DMS53 treated with DMSO at 0.1 percent for 48 hours (cell line): Measurements from ENCODE around the gene YBX2.
A peak's percentile ranks its signal among the peaks of the same experiment; 100 is the strongest.
"Not testable (repeated sequence)": the region's sequence is repeated elsewhere in the genome, so short reads cannot be mapped to it uniquely, and the experiment has no call there.

Experiments
- DNase-seq: peaks from one replicate; lab custom pipeline; 2025; ENCODE audit not compliant: unreplicated experiment; lab: John Stamatoyannopoulos, UW

Gene YBX2

DNA sequence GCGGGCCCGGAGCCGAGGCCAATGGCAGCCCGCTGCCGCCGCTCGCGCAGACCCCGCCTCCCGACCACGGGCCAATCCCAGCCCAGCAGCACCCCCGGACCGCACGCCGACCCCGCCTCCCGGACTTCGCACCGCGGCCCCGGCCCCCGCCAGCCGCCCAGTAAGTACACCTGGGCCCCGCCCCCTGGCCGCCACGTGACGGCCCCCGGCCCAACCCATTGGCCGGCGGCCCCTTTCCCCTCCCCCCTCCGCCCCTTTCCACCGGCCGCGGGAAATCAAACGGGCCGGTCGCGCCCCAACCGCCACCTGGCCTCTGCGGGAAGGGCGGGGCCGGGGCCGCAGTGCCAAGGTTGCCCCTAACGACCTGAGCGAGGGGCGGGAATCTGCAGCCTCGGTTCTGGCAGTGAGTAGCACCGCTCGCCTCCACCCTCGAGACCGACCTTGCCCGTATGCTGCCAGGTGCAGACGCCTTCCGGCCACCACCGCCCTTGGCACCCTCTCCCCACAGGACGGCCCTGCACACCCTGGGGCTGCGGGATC, at the start of gene YBX2:
Gene YBX2 (minus strand): TSS at position 26 of the 540 bp plus-strand sequence. CDS start 139 bp downstream, outside the sequence.
- peak; percentile 94 for DNase-seq

DNA sequence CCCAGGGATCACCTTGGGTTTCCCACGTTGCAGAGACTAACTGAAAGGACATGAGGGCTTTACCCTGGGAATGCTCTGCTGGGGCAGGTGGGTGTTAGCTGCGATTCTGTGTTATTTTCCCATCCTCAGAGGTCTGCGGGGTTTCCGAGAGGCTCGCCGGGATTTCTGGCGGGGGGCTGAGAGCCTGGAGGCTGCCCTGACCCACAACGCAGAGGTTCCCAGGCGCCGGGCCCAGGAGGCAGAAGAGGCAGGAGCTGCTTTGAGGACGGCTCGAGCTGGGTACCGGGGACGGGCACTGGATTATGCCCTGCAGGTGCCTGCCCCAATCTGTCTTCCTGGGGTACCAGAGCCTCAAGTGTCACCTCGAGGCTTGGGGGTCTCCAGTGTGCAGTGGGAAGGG, 48.8 kb upstream of the YBX2 start:
- no peak for DNase-seq

DNA sequence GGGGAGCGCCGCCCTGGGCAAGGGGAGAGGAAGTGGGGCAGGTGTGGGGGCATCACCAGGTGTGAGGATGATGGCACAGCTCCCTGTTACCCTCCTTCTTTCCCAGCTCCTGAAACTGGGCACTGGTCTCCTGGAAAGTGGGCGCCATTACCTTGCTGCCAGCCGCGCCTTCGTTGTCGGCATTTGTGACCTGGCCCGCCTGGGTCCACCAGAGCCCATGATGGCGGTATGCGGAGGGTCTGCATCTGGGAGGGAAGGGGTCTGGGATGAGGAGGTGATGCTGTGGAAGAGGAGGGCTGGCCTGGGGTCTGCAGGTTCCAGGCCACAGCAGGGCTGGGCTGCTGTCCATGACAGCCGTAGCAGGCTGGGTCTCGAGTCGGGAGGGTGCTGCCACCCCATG, 47.4 kb upstream of the YBX2 start:
- no peak for DNase-seq

DNA sequence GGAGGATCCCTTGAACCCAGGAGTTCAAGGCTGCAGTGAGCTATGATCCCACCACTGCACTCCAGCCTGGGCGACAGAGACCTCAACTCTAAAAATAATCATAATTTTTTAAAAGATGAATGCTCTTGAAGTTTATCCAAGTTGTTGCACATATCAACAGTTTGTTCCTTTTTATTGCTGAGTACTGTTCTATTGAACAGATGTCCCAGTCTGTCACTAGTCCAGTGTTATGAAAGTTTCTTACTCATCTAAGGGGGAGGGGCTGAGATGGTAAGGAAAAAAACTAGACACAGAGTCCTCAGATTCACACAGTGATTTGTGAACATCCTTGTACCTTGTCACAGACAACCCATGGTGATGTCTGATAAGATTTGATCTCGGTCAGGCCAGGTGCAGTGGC, 45.7 kb upstream of the YBX2 start:
- no peak for DNase-seq

DNA sequence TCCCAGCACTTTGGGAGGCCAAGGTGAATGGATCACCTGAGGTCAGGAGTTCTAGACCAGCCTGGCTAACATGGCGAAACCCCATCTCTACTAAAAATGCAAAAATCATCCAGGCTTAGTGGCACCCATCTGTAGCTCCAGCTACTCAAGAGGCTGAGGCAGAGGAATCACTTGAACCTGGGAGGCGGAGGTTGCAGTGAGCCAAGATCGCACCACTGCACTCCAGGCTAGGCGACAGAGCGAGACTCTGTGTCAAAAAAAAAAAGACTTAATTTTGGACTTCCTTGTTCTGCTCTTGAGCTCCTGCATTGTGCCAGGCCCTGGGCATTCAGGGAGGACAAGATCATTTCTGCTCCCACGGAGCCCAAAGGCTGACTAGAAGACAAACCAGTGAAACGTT, 43.2 kb upstream of the YBX2 start:
- DNase-seq = not testable (repeated sequence)

DNA sequence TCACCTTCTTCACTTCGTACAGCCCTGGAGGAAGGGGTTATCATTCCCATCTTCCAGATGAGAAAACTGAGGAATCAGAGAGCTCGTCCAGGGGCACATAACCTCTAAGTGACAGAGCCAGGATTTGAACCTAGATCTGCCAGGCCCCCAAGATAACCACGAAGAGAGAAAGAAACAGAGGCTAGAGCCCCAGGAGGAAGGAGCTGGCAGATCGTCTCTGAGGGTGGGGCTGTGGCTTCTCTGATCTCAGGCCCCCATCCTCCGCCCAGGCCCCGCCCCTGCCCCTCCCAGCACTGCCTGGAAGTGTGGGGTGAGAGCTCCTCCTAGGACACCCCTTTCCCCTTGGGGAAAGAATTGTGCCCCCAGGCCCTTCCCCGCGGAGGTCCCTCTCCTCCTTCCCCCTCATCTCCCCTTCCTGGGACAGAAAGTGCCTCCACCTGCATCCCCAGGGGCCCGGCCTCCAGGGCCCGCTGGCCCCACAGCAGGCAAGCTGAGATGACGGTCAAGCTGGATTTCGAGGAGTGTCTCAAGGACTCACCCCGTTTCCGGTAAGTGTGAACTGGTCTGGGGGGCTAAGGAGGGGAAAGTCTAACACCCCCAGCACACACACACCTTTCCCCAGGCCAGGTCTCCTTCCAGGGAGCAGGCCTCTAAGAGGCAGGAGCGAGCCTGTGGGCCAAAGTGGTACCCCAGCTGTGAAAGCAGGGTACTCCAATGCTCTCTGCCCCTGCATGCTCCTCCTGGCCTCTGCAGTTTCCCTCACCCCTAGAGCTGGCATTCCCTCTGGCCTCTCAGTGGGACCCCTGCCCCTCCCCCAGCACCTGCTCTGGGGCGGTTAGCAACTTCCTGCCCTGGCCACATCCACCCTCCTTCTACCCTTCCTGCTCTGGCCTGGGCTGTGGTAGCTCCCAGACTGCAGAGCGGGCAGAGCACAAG, 42.1 kb upstream of the YBX2 start, which contains the start of gene ACAP1:
Gene ACAP1 (plus strand): TSS at position 290 of the 936 bp plus-strand sequence. CDS start 206 bp downstream, at position 496.
- no peak for DNase-seq

DNA sequence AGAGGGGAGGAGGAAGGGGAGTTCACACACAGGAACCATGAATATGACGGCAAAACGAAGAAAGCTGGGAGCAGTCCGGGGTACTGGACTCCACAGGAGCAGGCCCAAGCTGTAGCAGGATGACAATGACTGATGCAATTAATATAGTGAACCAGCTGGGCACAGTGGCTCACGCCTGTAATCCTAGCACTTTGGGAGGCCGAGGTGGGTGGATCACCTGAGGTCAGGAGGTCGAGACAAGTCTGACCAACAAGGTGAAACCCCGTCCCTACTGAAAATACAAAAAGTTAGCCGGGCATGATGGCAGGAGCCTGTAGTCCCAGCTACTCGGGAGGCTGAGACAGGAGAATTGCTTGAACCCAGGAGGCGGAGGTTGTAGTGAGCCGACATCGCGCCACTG, 41.3 kb upstream of the YBX2 start:
- not testable (repeated sequence) for DNase-seq

DNA sequence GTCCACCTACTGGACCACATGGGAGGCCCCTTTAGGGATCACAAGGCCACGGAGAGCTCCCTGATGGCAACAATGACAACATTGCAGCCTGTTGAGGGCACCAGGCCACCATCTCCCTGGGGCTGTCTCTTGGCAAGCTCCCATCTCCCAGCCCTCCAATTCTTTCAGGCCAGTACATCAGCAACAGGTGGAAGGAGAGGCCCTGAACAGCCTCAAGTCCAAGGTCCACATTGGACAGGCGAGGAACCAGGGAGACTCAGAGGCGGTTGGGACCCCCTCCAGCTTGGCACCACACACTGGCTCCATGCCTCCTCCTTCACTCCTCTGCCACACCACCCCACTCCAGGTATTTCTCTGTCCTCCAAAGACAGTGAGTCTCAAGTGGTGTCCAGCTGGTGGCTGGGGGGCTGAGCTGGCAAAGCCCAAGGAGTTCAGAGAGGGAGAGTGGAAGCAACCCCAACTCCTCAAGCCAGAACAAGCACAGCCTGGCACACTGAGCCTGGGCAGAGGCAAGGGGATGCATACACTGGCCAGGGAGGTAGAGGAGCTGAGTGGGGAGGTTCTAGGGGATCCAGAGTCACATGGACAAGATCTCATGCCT, 40.6 kb upstream of the YBX2 start:
- no peak for DNase-seq

DNA sequence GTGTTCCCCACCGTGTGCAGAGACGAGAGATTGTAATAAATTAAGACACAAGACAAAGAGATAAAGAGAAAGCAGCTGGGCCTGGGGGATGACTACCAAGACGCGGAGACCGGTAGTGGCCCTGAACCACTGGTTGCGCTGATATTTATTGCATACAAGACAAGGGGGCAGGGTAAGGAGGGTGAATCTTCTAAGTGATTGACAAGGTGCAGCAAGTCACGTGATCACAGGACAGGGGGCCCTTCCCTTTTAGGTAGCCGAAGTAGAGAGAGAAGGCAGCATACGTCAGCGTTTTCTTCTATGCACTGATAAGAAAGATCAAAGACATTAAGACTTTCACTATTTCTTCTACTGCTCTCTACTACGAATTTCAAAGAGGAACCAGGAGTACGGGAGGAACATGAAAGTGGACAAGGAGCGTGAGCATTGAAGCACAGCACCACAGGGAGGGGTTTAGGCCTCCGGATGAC, 38.2 kb upstream of the YBX2 start:
- not testable (repeated sequence) for DNase-seq

DNA sequence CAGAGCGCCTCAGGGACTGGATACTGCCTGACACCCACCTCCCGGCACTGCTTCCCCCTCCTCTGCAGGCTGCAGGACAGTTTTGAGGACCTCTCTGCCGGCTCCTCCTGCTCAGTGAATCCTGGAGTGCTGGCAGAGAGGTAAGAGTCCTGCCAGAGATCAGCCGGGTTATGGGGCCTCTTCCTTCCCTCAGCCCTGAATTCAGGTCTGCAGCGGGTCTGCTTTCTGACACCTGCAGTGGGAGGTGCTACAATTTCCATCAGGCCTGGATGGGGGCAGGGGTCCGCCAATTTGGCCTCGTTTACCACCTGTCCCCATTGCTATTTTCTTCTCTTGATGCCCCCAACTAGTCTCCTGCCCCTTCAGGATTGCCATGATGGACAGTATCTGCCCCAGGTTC, 37.7 kb upstream of the YBX2 start:
- DNase-seq = no peak

DNA sequence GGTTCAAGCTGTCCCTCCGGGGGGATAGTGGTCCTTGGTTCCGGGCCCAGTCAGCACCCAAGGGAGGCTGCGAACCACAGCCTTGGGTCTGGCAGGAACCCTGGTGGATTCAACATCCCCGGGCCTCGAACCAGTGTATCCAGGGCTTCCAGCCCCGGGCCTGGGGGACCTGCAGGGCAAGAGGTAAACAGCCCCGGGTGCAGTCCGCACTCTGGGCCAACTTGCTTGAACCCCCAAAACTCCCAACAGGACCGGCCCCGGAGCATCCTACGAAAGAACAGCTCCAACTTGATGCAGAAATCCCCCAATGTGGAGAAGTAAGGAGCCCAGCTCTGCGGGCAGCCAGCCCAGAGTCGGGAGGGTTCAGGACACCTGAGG, 36.2 kb upstream of the YBX2 start:
- DNase-seq = no peak

DNA sequence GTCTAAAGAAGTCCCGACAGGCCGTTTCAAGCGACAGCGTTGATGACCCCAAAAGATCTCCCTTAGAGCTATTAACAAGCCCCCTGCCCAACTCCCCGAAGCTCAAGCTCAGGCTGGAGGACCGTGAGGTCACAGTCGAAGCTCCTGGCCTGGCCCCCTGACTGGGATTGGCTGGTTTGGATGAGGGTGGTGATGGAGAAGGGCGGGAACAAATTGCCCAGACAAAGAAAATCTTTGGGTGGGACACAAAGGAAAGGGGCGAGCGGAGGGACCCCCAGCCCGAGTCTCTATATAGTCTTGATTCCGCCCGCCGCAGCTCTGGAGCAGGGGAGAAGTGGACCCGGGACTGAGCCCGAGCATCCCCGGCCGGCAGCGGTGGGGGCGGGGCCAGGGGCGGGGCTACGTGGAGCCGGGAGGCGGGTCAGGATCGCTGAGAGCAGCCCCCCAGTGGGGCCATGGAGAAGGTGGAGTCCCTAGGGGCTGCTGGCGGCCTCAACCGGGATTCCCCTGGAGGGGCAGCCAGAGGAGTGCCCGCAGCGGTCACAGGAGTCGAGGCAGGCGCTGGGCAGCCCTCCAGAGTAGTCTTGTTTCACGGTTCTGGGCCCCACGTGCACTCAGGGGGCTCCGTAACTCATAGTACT, 35.7 kb upstream of the YBX2 start:
- peak; percentile 82 for DNase-seq

DNA sequence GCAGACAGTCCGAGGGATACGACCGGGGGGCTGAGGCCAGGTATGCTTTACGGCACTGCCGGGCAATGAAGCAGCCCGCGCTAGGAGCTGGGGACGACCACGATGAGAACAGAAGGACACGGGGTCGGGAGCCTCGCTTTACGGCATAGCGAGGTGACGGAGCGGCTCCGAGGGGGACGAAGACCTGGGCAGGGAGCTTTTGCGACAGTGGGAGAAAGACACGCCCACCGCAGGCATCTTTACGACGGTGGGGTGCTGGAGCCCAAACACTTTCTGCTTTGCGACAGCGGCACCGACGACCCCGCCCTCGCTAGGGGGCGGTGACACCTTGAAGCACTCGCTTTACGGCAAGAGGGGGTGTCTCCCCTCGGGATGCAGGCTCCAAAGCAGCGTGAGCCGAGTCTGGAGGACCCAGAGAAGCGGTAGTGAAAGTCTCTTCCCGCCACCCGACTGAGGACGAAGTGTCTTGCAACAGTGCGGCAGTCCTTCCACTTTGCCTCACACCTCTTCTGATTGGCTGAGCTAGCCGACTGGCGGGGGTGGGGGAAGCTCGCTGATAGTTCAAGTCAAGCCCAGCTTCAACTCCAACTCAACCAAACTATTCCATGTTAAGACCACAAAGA, 35.0 kb upstream of the YBX2 start:
- peak; percentile 98 for DNase-seq

DNA sequence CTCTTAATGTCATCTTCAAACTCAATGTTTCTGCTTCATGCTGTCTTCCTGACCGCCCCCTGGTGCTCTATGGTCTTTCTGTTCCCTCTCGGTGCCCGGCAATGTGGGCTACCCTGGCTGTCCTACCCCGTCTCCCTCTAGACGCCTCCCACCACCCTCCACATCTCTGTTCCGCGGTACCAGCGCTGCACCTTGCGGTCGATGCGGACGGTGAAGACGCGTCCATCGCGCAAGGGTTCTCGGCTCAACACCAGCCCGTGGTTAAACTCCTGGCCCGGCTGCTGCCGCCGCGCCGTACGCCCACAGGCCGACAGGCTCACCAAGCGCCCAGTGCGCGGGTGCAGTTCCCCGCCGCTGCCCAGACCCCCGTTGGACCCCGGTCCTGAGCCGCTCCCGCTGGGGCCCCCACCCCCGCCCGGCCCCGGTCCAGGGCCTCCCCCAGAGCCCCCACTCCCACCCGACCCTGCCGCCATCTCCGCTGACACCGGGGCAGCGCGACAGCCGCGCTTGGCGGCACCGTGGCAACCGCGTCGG, 34.5 kb upstream of the YBX2 start, which contains the start of gene NEURL4:
Gene NEURL4 (minus strand): TSS at position 496 of the 534 bp plus-strand sequence. CDS start 23 bp downstream, at position 473.
- DNase-seq = peak; percentile 63

DNA sequence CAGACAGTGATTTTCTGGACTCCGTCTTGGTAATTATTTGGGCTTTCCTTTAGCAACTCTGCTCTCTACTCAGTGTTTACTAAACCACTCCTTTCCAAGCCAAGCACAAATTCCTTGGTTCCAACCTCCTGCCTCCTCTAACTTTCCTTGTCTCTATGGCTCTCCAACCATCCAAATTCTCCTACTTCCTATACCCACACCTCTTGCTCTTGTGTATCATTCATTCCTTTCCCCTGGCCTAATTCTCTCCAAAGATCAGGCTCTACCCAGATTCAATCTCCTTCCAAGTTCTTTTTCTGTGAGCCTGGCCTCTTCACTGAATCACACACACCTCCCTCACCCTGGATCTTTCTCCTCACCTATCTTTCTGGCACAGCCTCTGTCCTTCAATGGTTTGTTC, 33.6 kb upstream of the YBX2 start:
- no peak for DNase-seq

DNA sequence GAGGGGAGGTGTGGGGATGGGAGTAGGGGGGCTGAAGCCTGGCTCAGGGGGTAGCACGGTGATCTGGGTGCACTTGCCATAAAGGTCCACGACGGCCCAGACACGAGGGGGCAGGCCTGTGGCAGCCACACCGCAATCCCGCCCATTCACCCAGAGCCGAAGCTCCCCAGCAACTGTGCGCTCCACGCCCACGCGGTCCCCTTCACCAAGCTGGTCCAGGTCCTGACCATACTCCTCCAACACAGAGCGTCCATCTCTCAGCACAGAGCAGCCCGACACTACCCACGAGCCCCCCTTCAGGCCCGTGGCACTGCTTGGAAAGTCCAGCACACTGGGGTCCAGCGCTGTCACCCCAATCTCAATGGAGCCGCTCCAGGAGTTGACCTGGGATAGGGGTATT, 33.1 kb upstream of the YBX2 start:
- DNase-seq = no peak

DNA sequence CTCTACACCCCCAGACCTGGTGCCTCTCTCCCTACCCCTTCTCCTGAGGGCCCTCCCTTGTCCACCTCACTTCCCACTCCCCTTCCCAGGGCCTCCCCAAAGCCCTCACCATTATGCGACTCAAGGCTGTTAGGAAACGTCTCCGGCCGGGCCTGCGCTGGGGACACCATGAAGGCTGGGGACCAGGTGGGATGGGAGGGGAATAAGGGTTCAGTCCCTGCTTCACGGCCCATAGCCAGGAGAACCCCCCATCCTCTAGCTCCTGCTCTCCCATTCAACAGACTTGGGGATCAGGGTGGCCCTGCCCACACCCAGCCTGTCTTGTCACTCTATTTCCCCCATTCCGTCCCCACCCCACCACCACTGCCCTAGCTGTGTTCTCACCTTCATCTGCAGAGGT, 32.6 kb upstream of the YBX2 start:
- no peak for DNase-seq

DNA sequence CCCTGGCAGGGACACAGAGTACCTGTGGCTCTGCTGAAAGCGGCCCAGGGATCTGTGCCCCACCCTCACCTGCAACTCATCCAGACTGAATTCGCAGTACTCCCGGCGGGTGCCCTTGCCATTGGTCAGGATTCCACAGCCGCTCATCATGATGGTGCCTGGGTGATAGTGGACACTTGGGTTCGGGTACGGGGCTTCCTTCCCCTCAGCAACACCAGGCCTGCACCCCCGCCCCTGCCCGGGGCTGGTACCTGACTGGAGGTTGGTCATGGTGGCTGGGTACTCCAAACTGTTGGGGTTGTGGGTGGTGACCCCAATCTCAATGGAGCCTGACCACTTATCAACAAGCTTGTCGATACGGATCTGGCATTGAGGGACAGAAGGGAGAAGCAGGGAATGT, 31.7 kb upstream of the YBX2 start:
- DNase-seq = no peak

DNA sequence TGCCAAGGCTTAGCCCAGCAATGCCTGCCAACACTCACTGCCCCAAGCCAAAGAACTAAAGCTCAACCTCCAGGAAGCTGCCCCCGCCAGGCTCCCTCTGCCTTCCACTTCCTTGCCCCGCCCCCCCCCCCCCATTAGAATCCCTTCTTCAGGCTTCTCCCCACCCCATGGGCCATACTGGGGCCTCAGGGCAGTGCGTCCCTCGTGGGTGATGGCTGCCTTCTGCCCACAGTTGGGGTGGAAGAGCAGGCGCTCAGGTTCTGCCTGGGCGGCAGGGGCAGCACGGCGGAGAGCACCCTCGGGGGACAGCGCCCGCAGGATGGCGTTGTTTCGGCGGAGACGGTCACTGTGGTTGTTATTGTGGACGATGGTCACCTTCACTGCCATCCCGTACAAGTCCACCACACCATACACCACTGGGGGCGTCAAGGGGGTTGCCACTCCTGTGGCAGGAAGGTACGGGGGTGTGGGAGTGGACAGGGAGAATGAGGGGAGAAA, 30.6 kb upstream of the YBX2 start:
- no peak for DNase-seq

DNA sequence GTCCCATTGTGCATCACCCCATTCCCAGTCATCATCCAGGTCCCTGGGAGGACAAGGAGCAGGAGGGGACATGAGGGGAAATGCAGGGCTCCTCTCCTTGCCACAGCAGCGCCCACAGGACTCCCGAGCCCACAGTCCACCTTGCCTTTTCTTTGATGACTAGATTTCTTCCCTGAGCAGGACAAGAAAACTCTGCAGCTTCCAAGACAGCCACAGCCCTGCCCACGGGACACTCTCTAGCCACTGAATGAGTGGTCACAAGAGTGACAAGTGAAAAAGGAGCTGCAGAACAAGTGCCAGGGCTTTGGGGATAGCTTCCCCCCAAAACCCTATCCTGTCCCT, 30.0 kb upstream of the YBX2 start:
- no peak for DNase-seq
